HG03280 (cell line): ENCODE data around the gene ARR3.
"Not testable (repeated sequence)": the region's sequence is repeated elsewhere in the genome, so short reads cannot be mapped to it uniquely, and the experiment has no call there.

Experiments
- ATAC-seq: cut with Tn5 transposase; IDR thresholded peaks from one replicate; pipeline ENCODE4 v1.9.1; 2021; ENCODE audit warnings: mild to moderate bottlenecking, moderate library complexity; ENCODE audit not compliant: unreplicated experiment

Gene ARR3

GRCh38 chrX:70268034-70268433 lies at the start of gene ARR3:
TSS of gene ARR3 (plus strand) at chrX:70268334. CDS start at chrX:70269386, 1,052 bp downstream.
- ATAC-seq: no peak

- ATAC-seq: no peak
Measured at GRCh38 chrX:70219938-70220764, 48.0 kb upstream of the ARR3 start.

- no peak for ATAC-seq
Measured at GRCh38 chrX:70226048-70226447, 42.1 kb upstream of the ARR3 start.

DNA sequence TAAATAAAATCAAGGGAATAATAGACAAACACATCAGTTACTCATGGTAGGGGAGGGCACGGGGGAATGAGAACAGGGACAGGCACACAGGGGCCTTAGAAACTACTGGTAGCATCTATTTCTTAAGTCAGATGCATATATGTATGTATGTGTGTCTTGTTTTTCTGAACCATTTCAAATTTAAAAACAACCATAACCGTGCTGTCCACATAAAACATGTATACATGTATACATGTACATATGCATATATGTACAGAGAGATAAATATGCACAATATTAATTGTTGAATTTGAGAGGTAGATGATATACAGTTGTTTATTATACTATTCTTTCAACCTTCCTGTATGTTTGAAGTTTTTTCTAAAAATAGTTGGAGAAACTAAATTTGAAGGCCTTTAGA lies 41.4 kb upstream of the ARR3 start:
- no peak for ATAC-seq

- no peak for ATAC-seq
Measured at GRCh38 chrX:70231666-70232065, 36.5 kb upstream of the ARR3 start.

- no peak for ATAC-seq
Measured at GRCh38 chrX:70234355-70234754, 33.8 kb upstream of the ARR3 start, which contains the start of gene AWAT1. TSS of gene AWAT1 (plus strand) at chrX:70234655. CDS start at chrX:70234696, 41 bp downstream.

DNA sequence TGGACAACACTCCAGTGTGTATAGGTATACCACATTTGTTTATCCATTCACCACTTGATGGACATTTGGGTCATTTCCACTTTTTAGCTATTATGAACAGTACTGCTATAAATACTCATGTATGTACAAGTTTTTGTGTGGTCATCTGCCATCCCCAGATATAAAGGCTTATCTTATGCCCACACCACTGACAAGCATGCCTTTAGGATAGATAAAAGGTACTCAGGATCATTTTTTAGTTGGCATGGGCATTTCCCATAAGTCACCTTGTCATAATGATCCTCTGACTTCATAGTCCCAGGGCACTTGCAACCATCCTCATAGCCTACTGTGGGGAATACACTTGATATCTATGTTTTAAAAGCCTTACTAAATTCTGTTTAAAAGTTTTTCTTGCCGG lies 27.4 kb upstream of the ARR3 start:
- ATAC-seq: no peak

DNA sequence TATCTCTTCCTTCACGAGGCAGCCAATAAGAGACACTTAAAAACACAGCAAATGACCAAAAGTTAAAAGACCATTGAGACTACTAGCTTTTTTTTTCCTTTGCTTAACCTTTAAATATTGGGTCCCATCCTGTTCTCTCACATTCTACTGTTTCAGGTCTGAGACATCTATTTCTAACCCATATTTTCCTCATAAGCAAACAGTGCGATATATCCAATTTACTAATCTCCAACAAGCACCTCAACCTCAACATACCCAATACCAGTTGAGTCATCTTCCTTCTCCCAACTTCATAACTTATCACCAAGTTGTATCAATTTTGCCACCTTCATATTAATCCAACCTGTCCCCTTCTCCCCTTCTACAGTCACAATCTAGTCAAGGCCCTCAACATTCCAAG lies 26.6 kb upstream of the ARR3 start:
- ATAC-seq: no peak

DNA sequence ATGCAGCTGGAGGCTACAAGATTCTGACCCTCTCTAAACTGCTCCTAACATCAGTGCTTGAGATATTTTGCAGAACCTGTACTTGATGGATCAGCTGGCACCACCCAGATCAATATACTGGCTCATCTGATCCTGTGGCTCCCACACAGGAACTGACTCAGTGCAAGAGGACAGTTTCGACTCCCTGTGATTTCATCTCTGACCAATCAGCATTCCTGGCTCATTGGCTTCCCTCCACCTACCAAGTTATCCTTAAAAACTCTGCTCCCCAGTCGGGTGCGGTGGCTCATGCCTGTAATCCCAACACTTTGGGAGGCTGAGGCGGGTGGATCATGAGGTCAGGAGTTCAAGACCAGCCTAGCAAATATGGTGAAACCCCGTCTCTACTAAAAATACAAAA lies 24.5 kb upstream of the ARR3 start:
- not testable (repeated sequence) for ATAC-seq

DNA sequence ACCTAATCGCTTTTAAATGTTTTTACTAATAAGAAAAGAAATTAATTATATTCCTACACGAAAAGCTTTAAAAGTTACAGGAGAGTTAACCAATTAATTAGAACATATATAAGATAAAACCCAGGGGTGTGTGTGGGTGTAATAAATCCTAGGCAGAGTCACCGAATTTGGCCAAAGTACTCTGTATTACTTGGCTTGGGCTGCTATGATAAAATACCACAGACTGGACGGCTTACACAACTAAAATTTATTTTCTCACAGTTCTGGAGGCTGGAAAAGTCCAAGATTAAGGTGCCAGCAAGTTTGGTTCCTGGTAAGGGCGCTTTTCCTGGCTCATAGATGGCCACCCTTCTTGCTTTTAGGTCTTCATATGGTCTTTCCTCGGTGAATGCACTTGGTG lies 23.3 kb upstream of the ARR3 start:
- no peak for ATAC-seq

DNA sequence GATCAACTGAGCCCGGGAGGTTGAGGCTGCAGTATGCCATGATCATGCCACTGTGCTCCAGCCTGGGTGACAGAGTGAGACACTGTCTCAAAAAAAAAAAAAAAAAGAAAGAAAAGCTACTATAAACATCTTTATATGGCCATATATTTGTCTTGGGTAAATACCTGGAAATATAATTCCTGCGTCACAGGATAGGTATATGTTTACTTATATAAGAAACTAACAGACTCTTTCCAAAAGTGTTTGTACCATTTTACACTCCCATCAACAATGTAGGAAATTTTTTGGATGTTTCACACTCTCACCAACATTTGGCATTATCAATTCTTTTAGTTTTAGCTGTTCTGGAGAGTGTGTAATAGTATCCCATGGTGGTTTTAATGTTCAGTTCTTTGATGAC lies 20.9 kb upstream of the ARR3 start:
- ATAC-seq: no peak

DNA sequence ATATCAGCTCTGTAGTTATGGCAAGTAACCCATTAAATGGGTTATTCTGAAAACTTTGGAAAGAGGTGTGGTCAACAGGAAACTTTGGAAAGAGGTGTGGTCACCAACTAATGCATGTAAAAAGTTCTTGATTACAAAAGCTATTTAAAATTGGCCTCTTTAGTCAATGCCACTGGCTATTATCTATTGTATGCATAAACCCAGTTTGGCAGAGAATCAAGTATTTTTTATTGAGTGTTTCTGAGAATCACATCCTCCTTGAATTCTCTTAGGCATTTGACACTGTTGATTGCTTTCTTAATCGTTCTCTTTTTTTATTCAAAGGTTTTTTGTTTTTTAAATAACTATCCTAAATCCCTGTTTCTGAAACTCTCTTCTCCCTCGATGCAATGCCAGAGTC lies 15.6 kb upstream of the ARR3 start:
- no peak for ATAC-seq

- ATAC-seq: no peak
Measured at GRCh38 chrX:70253377-70254062, 14.6 kb upstream of the ARR3 start.

GRCh38 chrX:70254063-70254400 lies 14.1 kb upstream of the ARR3 start:
- no peak for ATAC-seq

- no peak for ATAC-seq
Measured at GRCh38 chrX:70254909-70255308, 13.2 kb upstream of the ARR3 start.

DNA sequence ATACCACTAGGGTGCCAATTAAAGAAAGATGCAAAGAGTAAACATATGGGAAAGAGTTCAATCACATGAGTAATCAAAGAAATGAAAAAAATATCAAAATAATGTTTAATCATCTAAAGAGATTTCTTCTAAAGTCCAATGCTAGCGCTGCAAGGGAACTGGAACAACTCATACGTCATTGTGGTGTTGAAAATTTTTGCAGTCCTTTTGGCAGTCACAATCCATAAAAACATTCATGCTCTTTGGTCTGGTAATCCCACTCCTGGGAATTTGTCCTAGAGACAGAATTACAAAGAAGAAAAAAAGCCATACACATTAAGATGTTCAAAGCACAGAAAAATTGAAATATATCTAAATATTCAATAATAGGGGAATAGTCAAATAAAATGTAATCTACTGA lies 12.7 kb upstream of the ARR3 start:
- ATAC-seq: no peak

- ATAC-seq: no peak
Measured at GRCh38 chrX:70257423-70258288, 10.5 kb upstream of the ARR3 start.

- ATAC-seq: no peak
Measured at GRCh38 chrX:70260104-70260503, 8.0 kb upstream of the ARR3 start, which contains the start of gene P2RY4. TSS of gene P2RY4 (minus strand) at chrX:70260204. CDS start at chrX:70259624, 580 bp downstream.

DNA sequence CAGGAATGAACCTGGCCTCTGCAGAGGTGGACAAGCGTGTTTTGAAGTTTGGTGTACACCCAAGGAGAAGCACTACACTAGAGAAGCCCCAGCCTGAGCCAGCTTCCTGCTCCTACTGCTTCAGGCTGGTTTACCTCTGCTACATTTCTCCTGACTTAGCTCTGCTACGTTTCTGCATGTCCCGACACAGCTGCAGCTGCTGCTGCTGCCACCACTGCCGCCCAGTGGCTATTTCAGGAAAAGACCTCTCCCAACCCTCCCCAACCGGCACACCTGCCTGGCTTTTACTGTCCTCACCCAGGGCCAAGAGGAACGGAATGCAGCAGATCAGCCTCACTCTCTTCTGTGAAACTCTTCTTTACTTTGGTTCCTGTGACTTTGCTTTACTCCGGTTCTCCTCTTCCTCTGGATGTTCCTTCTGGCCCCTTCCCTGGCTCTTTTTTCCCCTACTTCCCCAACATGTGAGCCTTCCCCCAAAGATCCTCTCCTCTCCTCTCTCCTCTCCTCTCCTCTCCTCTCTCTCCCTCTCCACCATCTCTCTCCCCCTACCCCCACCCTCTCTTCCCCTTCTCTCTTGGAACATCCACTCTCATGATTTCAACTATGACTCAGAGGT lies 5.1 kb upstream of the ARR3 start:
- no peak for ATAC-seq

GRCh38 chrX:70264784-70265183 lies 3.4 kb upstream of the ARR3 start:
- no peak for ATAC-seq

- not testable (repeated sequence) for ATAC-seq
Measured at GRCh38 chrX:70274029-70274428, 5.9 kb downstream of the ARR3 start.
